ENCODE measurements around the gene TTC34. TPM values are rescaled to one million over a fixed set of nuclear protein-coding genes. Genes with fewer than 3 reads are reported as not detected.

Gene TTC34
- total and polyA plus RNA-seq, 2 donors (not counting 1 experiment from before 2014, with no cell fraction given), result 0.05 to 0.17 TPM

GRCh38 chr1:2847086-2847985 lies 45.8 kb upstream of the TTC34 start:
- Histone ChIP-seq H3K27ac (ENCODE audit: insufficient read depth, low read length) (no peak overlapping the region), H3K9me3 (ENCODE audit: control insufficient read depth, insufficient read depth, low read depth, low read length) (no peaks in the 10 kb centered on the region), H3K4me2 (ENCODE audit: extremely low read depth, insufficient read depth, low read length) (no peak overlapping the region), H3K27me3 (ENCODE audit: control insufficient read depth, insufficient read depth, low read length) (no peaks in the 10 kb centered on the region), H3K4me3 (replicated peaks in 1 of 4; ENCODE audit: control extremely low read depth in 1 of 4, insufficient read depth in 1 of 4, low read depth in 3 of 4, low read length in 4 of 4) (no peak overlapping the region), H3K79me2 (ENCODE audit: control insufficient read depth, insufficient read depth, low read length) (no peaks in the 10 kb centered on the region), H3K9ac (ENCODE audit: insufficient read depth, low read length) (no peak overlapping the region), H4K20me1 (ENCODE audit: control insufficient read depth, extremely low read depth, insufficient read depth, low read length) (no peaks in the 10 kb centered on the region), H3K36me3 (ENCODE audit: control insufficient read depth, insufficient read depth, low read length) (no peaks in the 10 kb centered on the region), H3K4me1 (ENCODE audit: control insufficient read depth, extremely low read depth, insufficient read depth, low read length) (no peaks in the 10 kb centered on the region), H2AFZ (ENCODE audit: low read length) (no peak overlapping the region)
- DNase-seq (ENCODE audit: low read depth in 2 of 2), result no peak
- no peak for TF ChIP-seq EZH2 (IDR thresholded peaks at IDR 0.05; ENCODE audit: low read length, missing control alignments)
- TF ChIP-seq, protein P1, sequence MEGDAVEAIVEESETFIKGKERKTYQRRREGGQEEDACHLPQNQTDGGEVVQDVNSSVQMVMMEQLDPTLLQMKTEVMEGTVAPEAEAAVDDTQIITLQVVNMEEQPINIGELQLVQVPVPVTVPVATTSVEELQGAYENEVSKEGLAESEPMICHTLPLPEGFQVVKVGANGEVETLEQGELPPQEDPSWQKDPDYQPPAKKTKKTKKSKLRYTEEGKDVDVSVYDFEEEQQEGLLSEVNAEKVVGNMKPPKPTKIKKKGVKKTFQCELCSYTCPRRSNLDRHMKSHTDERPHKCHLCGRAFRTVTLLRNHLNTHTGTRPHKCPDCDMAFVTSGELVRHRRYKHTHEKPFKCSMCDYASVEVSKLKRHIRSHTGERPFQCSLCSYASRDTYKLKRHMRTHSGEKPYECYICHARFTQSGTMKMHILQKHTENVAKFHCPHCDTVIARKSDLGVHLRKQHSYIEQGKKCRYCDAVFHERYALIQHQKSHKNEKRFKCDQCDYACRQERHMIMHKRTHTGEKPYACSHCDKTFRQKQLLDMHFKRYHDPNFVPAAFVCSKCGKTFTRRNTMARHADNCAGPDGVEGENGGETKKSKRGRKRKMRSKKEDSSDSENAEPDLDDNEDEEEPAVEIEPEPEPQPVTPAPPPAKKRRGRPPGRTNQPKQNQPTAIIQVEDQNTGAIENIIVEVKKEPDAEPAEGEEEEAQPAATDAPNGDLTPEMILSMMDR (conservative IDR thresholded peaks at IDR 0.05 in 1 of 2, IDR thresholded peaks at IDR 0.05 in 1 of 2; ENCODE audit: low read depth in 1 of 2, low read length in 2 of 2), result no peak

GRCh38 chr1:2845869-2846268 lies 44.4 kb upstream of the TTC34 start:
- Histone ChIP-seq H3K9me3 (ENCODE audit: control insufficient read depth, insufficient read depth, low read depth, low read length) (no peaks in the 10 kb centered on the region), H2AFZ (ENCODE audit: low read length) (no peak overlapping the region), H3K27me3 (ENCODE audit: control insufficient read depth, insufficient read depth, low read length) (no peaks in the 10 kb centered on the region), H3K4me2 (ENCODE audit: extremely low read depth, insufficient read depth, low read length) (no peak overlapping the region), H3K79me2 (ENCODE audit: control insufficient read depth, insufficient read depth, low read length) (no peaks in the 10 kb centered on the region), H3K4me3 (replicated peaks in 1 of 4; ENCODE audit: control extremely low read depth in 1 of 4, insufficient read depth in 1 of 4, low read depth in 3 of 4, low read length in 4 of 4) (no peak overlapping the region), H3K9ac (ENCODE audit: insufficient read depth, low read length) (no peak overlapping the region), H3K36me3 (ENCODE audit: control insufficient read depth, insufficient read depth, low read length) (no peaks in the 10 kb centered on the region), H4K20me1 (ENCODE audit: control insufficient read depth, extremely low read depth, insufficient read depth, low read length) (no peaks in the 10 kb centered on the region), H3K4me1 (ENCODE audit: control insufficient read depth, extremely low read depth, insufficient read depth, low read length) (no peaks in the 10 kb centered on the region), H3K27ac (ENCODE audit: insufficient read depth, low read length) (no peak overlapping the region)
- TF ChIP-seq, protein P1 (conservative IDR thresholded peaks at IDR 0.05 in 1 of 2, IDR thresholded peaks at IDR 0.05 in 1 of 2; ENCODE audit: low read depth in 1 of 2, low read length in 2 of 2), result no peak
- TF ChIP-seq EZH2 (IDR thresholded peaks at IDR 0.05; ENCODE audit: low read length, missing control alignments), result no peak
- DNase-seq (ENCODE audit: low read depth in 2 of 2), result no peak

GRCh38 chr1:2840036-2840809 lies 38.7 kb upstream of the TTC34 start:
- no peak for DNase-seq (ENCODE audit: low read depth in 2 of 2)
- no peaks in the 10 kb centered on the region for H3K9me3 ChIP-seq (ENCODE audit: control insufficient read depth, insufficient read depth, low read depth, low read length)
- no peak for TF ChIP-seq EZH2 (IDR thresholded peaks at IDR 0.05; ENCODE audit: low read length, missing control alignments)
- TF ChIP-seq, protein P1 (conservative IDR thresholded peaks at IDR 0.05 in 1 of 2, IDR thresholded peaks at IDR 0.05 in 1 of 2; ENCODE audit: low read depth in 1 of 2, low read length in 2 of 2), result no peak
- H3K9ac ChIP-seq (ENCODE audit: insufficient read depth, low read length), result no peak overlapping the region
- H3K36me3 ChIP-seq (ENCODE audit: control insufficient read depth, insufficient read depth, low read length), result no peaks in the 10 kb centered on the region
- H3K4me1 ChIP-seq (ENCODE audit: control insufficient read depth, extremely low read depth, insufficient read depth, low read length), result no peaks in the 10 kb centered on the region
- H2AFZ ChIP-seq (ENCODE audit: low read length), result no peak overlapping the region
- H3K79me2 ChIP-seq (ENCODE audit: control insufficient read depth, insufficient read depth, low read length), result no peaks in the 10 kb centered on the region
- no peak overlapping the region for H3K4me2 ChIP-seq (ENCODE audit: extremely low read depth, insufficient read depth, low read length)
- H3K27ac ChIP-seq (ENCODE audit: insufficient read depth, low read length), result no peak overlapping the region
- H3K27me3 ChIP-seq (ENCODE audit: control insufficient read depth, insufficient read depth, low read length), result no peaks in the 10 kb centered on the region
- H4K20me1 ChIP-seq (ENCODE audit: control insufficient read depth, extremely low read depth, insufficient read depth, low read length), result no peaks in the 10 kb centered on the region
- H3K4me3 ChIP-seq (replicated peaks in 1 of 4; ENCODE audit: control extremely low read depth in 1 of 4, insufficient read depth in 1 of 4, low read depth in 3 of 4, low read length in 4 of 4), result no peak overlapping the region

Measured in fibroblast of lung (primary cell).